Activated naive CD8-positive, alpha-beta T cell treated with anti-CD3 and anti-CD28 coated beads, Interleukin-2, amount 50 U/mL, for 24 hours (primary cell): ENCODE measurements around the gene PAMR1.

ENCODE experiments used
- ATAC-seq: fragments of 150-1000 bp; cut with Tn5 transposase; one replicate; pipeline ENCODE4 v1.10.0; 2021
- DNase-seq: peaks from one replicate; pipeline ENCODE4 v3.0.0; 2021
- H3K27ac Mint-ChIP-seq: one replicate; pipeline ENCODE4 v1.8.0; 2021; ENCODE audit warnings: mild to moderate bottlenecking, mixed read lengths
- H3K27me3 Mint-ChIP-seq: one replicate; pipeline ENCODE4 v1.8.0; 2021; ENCODE audit warnings: mixed read lengths
- H3K36me3 Mint-ChIP-seq: one replicate; pipeline ENCODE4 v1.8.0; 2021; ENCODE audit warnings: low read depth, mixed read lengths
- H3K4me1 Mint-ChIP-seq: one replicate; pipeline ENCODE4 v1.8.0; 2021; ENCODE audit warnings: mixed read lengths
- H3K4me3 Mint-ChIP-seq: one replicate; pipeline ENCODE4 v1.8.0; 2021; ENCODE audit warnings: mild to moderate bottlenecking, moderate library complexity, mixed read lengths
- H3K9me3 Mint-ChIP-seq: one replicate; pipeline ENCODE4 v1.8.0; 2021; ENCODE audit warnings: mixed read lengths

Gene PAMR1

DNA sequence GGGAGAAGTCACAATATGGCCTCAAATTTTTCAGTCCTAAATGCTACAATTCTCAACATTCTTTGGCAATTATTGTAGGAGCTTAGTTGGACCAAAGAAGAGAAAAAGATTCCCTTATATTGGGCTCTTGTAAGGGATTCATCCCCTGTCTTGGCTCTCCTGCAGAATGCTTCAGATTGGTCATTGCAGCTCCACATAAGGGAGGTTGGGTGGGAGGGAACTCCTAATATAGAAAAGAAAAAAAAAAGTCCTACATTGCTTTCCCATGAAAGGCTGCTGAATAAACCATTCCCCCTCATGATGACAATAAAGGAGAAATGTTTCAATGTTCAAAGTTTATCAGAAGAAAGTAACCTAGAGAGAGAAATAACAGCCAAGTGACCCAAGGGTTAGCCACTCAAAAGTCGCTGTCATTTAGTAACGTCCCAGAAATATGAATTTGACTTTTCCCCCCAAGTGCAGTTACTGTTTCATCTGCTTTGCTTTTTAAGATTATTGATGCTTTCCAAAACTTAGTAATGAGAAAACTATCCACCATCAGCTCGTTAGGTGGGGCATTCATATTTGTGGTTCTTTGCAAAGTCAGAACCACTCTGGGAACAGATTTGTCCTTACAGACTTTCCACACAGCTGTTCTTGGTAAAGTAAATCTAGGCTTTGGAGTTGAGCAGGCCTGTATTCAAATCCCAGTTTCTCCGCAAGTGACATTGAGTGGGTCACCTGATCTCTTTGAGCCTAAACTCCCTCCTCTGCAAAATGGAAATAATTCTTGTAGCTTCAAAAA is 101.1 kb downstream of the PAMR1 start:
- Mint-ChIP-seq H3K27me3 (peaks cover 63% of the 10 kb centered on the region), H3K4me3 (no peak overlapping the region), H3K4me1 (peaks cover 8% of the 10 kb centered on the region), H3K27ac (no peak overlapping the region), H3K36me3 (no peaks in the 10 kb centered on the region), H3K9me3 (no peaks in the 10 kb centered on the region)
- DNase-seq (no peak), ATAC-seq (no peak)

DNA sequence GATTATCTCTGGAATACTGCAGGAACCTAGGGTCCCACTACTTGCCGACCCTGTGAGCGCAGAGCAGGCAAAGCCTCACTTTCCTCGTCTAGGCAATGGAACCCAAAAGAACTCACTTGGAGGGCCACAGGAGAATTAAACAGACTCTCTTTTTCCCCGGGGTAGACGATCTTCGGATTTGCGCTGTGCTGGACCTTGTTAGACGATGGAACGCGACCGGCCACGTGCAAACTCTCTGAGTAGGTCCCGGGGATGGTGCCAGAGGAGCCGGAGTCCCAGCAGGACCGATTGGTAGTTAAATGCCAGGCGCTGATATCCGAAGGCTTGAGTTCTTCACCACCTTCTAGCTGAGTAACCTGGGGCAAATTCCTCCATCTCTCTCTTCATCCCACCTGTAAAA is 105.0 kb downstream of the PAMR1 start:
- Mint-ChIP-seq H3K36me3 (no peaks in the 10 kb centered on the region), H3K27me3 (peaks cover 73% of the 10 kb centered on the region), H3K4me1 (peaks cover 11% of the 10 kb centered on the region), H3K27ac (no peak overlapping the region), H3K4me3 (peak overlapping the region; percentile 41), H3K9me3 (no peaks in the 10 kb centered on the region)
- ATAC-seq: no peak
- no peak for DNase-seq

DNA sequence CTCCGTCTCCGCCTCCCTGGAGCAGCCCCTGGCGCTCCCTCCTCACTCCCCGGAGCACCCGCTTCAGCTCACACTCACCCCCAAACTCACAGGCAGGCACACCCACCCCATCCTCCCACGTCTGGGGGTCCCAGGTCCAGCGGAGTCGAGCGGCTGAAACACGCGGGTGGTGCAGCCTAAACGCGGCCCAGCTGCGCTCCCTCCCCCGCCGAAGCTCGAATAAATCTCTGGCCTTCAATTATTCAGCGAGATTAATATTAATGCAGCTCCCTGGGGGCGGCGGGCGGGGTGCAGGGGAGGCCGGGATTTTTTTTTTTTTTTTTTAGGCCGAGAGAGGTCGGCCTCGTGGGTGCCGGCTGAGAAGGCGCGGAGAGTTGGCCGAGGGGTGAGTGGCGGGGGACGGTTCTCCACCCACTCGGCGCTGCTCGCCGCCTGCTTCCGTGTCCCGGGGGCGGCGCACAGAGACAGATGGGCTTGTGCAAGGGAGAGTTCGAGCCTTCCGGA is 105.5 kb downstream of the PAMR1 start:
- no peak for ATAC-seq
- Mint-ChIP-seq H3K27ac (no peak overlapping the region), H3K36me3 (no peaks in the 10 kb centered on the region), H3K27me3 (peaks cover 73% of the 10 kb centered on the region), H3K4me3 (peak overlapping the region; percentile 41), H3K9me3 (no peaks in the 10 kb centered on the region), H3K4me1 (peaks cover 11% of the 10 kb centered on the region)
- DNase-seq: no peak

GRCh38 chr11:35419184-35419829 is 106.1 kb downstream of the PAMR1 start, which contains the start of gene SLC1A2:
SLC1A2 (minus strand) TSS chr11:35419558; CDS start chr11:35418966, 592 bp downstream.
- peak; percentile 22 for DNase-seq
- H3K4me3 Mint-ChIP-seq: peak within 1 kb of the TSS; percentile 68
- H3K4me1 Mint-ChIP-seq: peaks cover 11% of the 10 kb centered on the region
- H3K27me3 Mint-ChIP-seq: peaks cover 77% of the 10 kb centered on the region
- no peaks in the 10 kb centered on the region for H3K9me3 Mint-ChIP-seq
- no peaks in the 10 kb centered on the region for H3K36me3 Mint-ChIP-seq
- peak; percentile 6 for ATAC-seq
- H3K27ac Mint-ChIP-seq: no peak within 1 kb of the TSS

DNA sequence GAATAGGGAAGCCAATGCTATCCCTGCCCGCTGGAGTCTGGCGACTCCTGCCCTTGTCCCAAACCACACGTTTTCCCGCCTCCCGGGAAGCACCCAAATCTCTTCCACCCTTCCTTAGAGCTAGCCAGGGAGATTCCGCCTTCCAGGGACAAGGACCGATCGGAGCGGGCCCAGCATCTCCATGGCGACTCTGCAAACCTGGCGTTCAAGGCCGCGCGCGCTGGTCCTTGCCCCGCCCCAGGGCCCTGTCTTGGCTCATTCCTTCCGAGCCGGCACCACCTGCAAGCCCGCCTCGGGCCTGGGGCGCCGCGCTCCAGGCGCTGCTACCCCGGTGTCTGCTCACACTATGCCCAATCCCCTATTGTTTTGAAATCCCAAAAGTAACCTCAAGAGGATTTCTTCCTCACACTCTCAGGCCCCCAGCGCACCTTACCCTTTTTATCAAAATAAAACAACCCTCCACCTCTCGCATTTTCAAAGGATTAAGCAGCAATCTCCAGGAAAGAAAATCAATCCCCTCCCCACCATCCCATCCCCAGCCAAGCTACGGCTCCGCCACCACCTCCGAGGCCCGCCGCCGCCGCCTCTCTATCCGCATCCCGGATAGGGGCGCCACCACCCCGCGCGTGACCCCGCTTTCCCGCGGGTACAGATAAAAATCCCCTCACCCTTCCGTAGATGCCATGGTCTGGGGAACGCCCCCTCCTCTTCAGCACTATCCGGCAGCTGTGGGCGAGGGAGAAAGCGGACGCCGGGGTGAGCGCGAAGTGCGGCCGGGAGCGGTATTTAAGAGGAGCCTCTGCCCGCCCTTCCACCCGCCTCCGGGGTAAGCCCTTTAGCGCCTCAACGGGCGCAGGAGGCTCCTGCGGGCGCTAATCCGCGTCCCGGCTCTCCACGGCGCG is 106.9 kb downstream of the PAMR1 start:
- peak; percentile 18 for DNase-seq
- Mint-ChIP-seq H3K27ac (no peak overlapping the region), H3K4me1 (peaks cover 11% of the 10 kb centered on the region), H3K9me3 (no peaks in the 10 kb centered on the region), H3K4me3 (peak overlapping the region; percentile 68), H3K27me3 (peaks cover 84% of the 10 kb centered on the region), H3K36me3 (no peaks in the 10 kb centered on the region)
- ATAC-seq: peak; percentile 17

GRCh38 chr11:35415487-35415886 is 109.9 kb downstream of the PAMR1 start:
- Mint-ChIP-seq H3K27ac (no peak overlapping the region), H3K4me3 (no peak overlapping the region), H3K27me3 (peaks cover 71% of the 10 kb centered on the region), H3K9me3 (no peaks in the 10 kb centered on the region), H3K36me3 (no peaks in the 10 kb centered on the region), H3K4me1 (peaks cover 9% of the 10 kb centered on the region)
- no peak for DNase-seq
- no peak for ATAC-seq

GRCh38 chr11:35414776-35415175 is 110.6 kb downstream of the PAMR1 start:
- H3K36me3 Mint-ChIP-seq: no peaks in the 10 kb centered on the region
- no peak overlapping the region for H3K4me3 Mint-ChIP-seq
- H3K4me1 Mint-ChIP-seq: peaks cover 5% of the 10 kb centered on the region
- DNase-seq (no peak), ATAC-seq (no peak)
- H3K27ac Mint-ChIP-seq: no peak overlapping the region
- no peaks in the 10 kb centered on the region for H3K9me3 Mint-ChIP-seq
- H3K27me3 Mint-ChIP-seq: peaks cover 69% of the 10 kb centered on the region

DNA sequence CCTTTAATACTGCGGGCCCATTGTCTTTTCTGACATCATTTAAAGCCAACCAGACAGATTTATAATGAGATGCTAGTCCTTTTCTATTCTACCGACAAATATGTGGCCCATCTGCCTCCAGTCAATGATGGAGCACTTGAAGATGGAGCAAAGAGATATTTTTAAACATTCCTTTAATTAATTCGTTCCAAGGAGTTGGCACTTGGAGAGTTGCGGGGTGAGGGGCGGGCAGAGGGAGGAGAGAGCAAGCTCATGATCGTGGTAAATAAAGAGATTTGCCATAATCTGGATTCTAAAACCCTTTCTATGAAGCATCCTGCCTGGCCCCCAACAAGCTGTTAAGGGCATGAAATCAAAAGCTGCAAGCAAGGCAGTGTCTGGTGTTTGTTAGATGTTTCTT is 111.1 kb downstream of the PAMR1 start:
- DNase-seq (no peak), ATAC-seq (no peak)
- no peaks in the 10 kb centered on the region for H3K36me3 Mint-ChIP-seq
- H3K4me1 Mint-ChIP-seq: peaks cover 3% of the 10 kb centered on the region
- H3K27me3 Mint-ChIP-seq: peaks cover 68% of the 10 kb centered on the region
- H3K27ac Mint-ChIP-seq: no peak overlapping the region
- H3K4me3 Mint-ChIP-seq: no peak overlapping the region
- no peaks in the 10 kb centered on the region for H3K9me3 Mint-ChIP-seq

- Mint-ChIP-seq H3K27me3 (peaks cover 66% of the 10 kb centered on the region), H3K9me3 (no peaks in the 10 kb centered on the region), H3K27ac (no peak overlapping the region), H3K36me3 (no peaks in the 10 kb centered on the region), H3K4me1 (peaks cover 3% of the 10 kb centered on the region), H3K4me3 (no peak overlapping the region)
- DNase-seq: no peak
- no peak for ATAC-seq
Measured at GRCh38 chr11:35413598-35413997, 111.8 kb downstream of the PAMR1 start.

DNA sequence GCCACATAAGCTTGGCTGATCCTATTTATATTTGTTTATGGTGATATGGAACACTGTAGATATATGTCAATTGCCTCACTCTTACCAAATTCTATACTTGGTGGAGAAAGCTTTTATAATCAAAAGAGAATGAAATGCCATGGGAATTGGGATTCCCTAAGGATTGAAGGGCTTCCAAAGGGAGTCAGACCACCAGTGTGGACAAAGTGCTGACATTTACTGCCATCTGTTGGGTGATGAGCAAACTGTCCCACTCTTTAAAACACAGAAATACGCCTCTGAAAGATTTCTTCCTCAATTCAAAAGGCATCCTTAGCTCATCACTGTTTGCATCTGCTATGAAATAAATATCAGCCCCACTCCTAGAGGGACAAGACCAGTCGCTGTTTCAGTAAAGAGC is 113.1 kb downstream of the PAMR1 start:
- no peak overlapping the region for H3K27ac Mint-ChIP-seq
- no peaks in the 10 kb centered on the region for H3K4me1 Mint-ChIP-seq
- ATAC-seq (no peak), DNase-seq (no peak)
- H3K9me3 Mint-ChIP-seq: no peaks in the 10 kb centered on the region
- H3K36me3 Mint-ChIP-seq: no peaks in the 10 kb centered on the region
- H3K27me3 Mint-ChIP-seq: peaks cover 53% of the 10 kb centered on the region
- H3K4me3 Mint-ChIP-seq: no peak overlapping the region

GRCh38 chr11:35407041-35407440 is 118.4 kb downstream of the PAMR1 start:
- Mint-ChIP-seq H3K4me1 (no peaks in the 10 kb centered on the region), H3K36me3 (no peaks in the 10 kb centered on the region), H3K27me3 (peaks cover 24% of the 10 kb centered on the region), H3K27ac (no peak overlapping the region), H3K4me3 (no peak overlapping the region), H3K9me3 (no peaks in the 10 kb centered on the region)
- no peak for DNase-seq
- ATAC-seq: no peak

GRCh38 chr11:35404388-35404775 is 121.0 kb downstream of the PAMR1 start:
- no peaks in the 10 kb centered on the region for H3K4me1 Mint-ChIP-seq
- no peak overlapping the region for H3K4me3 Mint-ChIP-seq
- no peaks in the 10 kb centered on the region for H3K9me3 Mint-ChIP-seq
- DNase-seq (peak; percentile 44), ATAC-seq (no peak)
- H3K27me3 Mint-ChIP-seq: peaks cover 10% of the 10 kb centered on the region
- no peaks in the 10 kb centered on the region for H3K36me3 Mint-ChIP-seq
- no peak overlapping the region for H3K27ac Mint-ChIP-seq

- Mint-ChIP-seq H3K4me1 (no peaks in the 10 kb centered on the region), H3K27ac (no peak overlapping the region), H3K4me3 (no peak overlapping the region), H3K9me3 (no peaks in the 10 kb centered on the region), H3K36me3 (no peaks in the 10 kb centered on the region), H3K27me3 (peaks cover 15% of the 10 kb centered on the region)
- DNase-seq (no peak), ATAC-seq (no peak)
Measured at GRCh38 chr11:35403765-35404387, 121.5 kb downstream of the PAMR1 start.
